Measurements from ENCODE around the gene ASZ1. TPM values are rescaled to one million over a fixed set of nuclear protein-coding genes. Genes with fewer than 3 reads are reported as not detected.

The ASZ1 gene
- total and polyA plus RNA-seq, 2 donors (not counting 1 experiment from before 2014, with no cell fraction given): not detected

DNA sequence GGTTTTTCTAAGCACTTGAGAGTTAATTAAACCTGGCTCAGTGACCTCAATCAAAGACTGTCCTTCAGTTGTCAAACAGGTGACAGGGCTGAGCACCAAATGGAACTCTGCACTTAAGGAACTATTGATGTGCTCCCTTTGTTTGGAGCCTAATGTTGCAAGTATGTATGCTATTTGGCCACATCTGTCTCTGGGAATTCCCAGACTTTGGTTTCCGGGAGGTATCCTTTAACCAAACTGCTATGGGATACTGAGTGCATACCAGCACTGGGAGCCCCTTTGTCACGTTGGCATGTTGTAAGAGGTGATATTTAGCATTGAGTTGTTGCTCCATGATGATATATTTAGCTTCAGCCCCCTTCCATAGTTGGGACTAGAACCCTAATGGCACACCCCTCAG is 25.2 kb downstream of the ASZ1 start:
- no peaks in the 10 kb centered on the region for H3K4me1 Mint-ChIP-seq
- Histone ChIP-seq H3K4me1 (ENCODE audit: control insufficient read depth in 2 of 2, insufficient read depth in 2 of 2, low read length in 2 of 2) (no peaks in the 10 kb centered on the region), H3K4me3 (ENCODE audit: control extremely low read depth in 1 of 5, extremely low read depth in 1 of 5, insufficient read depth in 1 of 5, low read depth in 2 of 5, low read length in 4 of 5) (no peak overlapping the region), H3K36me3 (replicated peaks in 1 of 2; ENCODE audit: control extremely low read depth in 1 of 2, control insufficient read depth in 1 of 2, extremely low read depth in 1 of 2, insufficient read depth in 2 of 2, low read length in 1 of 2) (no peaks in the 10 kb centered on the region), H3K9me3 (ENCODE audit: control extremely low read depth in 1 of 3, control insufficient read depth in 2 of 3, insufficient read depth in 1 of 3, low read length in 2 of 3) (no peaks in the 10 kb centered on the region), H3K4me2 (replicated peaks; ENCODE audit: low read depth, low read length, poor library complexity, severe bottlenecking) (no peak overlapping the region), H2AFZ (ENCODE audit: insufficient read depth, low read depth, low read length, poor library complexity, severe bottlenecking) (no peak overlapping the region), H3K9ac (ENCODE audit: low read length) (no peak overlapping the region), H3K79me2 (ENCODE audit: control insufficient read depth, insufficient read depth, low read length) (no peaks in the 10 kb centered on the region), H4K20me1 (ENCODE audit: control insufficient read depth, insufficient read depth, low read length, poor library complexity, severe bottlenecking) (no peaks in the 10 kb centered on the region), H3K27ac (ENCODE audit: low read length in 2 of 2) (no peak overlapping the region), H3K27me3 (replicated peaks in 1 of 4; ENCODE audit: control extremely low read depth in 1 of 4, control insufficient read depth in 3 of 4, insufficient read depth in 4 of 4, low read length in 3 of 4) (no peaks in the 10 kb centered on the region)
- ATAC-seq (ENCODE audit: low read depth) (no peak), DNase-seq (no peak)
- peaks cover 4% of the 10 kb centered on the region for H3K27me3 Mint-ChIP-seq
- H3K4me3 Mint-ChIP-seq: no peak overlapping the region
- TF ChIP-seq, protein P1, sequence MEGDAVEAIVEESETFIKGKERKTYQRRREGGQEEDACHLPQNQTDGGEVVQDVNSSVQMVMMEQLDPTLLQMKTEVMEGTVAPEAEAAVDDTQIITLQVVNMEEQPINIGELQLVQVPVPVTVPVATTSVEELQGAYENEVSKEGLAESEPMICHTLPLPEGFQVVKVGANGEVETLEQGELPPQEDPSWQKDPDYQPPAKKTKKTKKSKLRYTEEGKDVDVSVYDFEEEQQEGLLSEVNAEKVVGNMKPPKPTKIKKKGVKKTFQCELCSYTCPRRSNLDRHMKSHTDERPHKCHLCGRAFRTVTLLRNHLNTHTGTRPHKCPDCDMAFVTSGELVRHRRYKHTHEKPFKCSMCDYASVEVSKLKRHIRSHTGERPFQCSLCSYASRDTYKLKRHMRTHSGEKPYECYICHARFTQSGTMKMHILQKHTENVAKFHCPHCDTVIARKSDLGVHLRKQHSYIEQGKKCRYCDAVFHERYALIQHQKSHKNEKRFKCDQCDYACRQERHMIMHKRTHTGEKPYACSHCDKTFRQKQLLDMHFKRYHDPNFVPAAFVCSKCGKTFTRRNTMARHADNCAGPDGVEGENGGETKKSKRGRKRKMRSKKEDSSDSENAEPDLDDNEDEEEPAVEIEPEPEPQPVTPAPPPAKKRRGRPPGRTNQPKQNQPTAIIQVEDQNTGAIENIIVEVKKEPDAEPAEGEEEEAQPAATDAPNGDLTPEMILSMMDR (IDR thresholded peaks at IDR 0.05): no peak
- no peak for TF ChIP-seq EZH2 (IDR thresholded peaks at IDR 0.05; ENCODE audit: borderline replicate concordance, insufficient read depth, low read depth, low read length, poor library complexity, severe bottlenecking)
- WGBS (ENCODE audit: insufficient coverage): 100% methylated on average over 1 of the region's 2 CpGs
- ChIA-PET CTCF (interaction anchor here (1.5 kb wide), 1 partner anchor 793 kb away, joined by 4 read pairs; no protein-coding TSS in a partner anchor), POLR2A (no interaction called here)
- intact Hi-C loops (cut with micrococcal nuclease): no loop called here
- H3K27ac Mint-ChIP-seq: no peak overlapping the region
- no peaks in the 10 kb centered on the region for H3K9me3 Mint-ChIP-seq (ENCODE audit: insufficient read depth)

DNA sequence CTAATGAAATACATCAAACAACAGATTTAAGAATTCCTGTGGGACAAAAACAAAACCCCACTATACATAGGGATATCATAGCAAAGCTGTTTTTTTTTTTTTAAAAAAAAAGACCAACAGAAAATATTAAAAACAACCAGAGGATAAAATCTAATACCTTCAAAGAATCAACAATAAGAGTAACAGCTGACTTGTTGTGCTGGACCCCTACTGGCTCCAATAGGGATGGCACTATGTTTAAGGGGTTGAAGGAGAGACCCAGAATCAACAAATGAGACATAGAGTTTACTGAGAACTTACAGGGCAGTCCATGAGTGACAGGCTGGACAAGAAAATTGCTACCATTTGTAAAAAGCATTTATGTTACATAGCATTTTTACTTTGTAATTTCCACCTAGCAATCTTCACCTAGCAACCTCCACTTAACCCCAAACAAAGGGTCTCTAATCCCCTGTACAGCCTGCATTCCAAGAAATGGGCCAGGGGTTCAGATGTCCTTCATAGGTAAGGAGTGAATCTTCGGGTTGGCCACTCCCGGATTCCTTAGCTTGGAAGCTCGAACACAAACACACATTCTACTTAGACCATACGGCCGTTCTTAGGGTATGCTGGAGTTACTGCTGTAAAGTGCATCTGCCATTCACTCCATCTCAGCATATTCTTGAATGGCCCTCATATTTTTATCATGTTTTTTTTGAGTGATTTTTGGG is 25.8 kb downstream of the ASZ1 start:
- POLR2A ChIA-PET: no interaction called here
- H3K9me3 Mint-ChIP-seq (ENCODE audit: insufficient read depth): no peaks in the 10 kb centered on the region
- TF ChIP-seq EZH2 (IDR thresholded peaks at IDR 0.05; ENCODE audit: borderline replicate concordance, insufficient read depth, low read depth, low read length, poor library complexity, severe bottlenecking): no peak
- TF ChIP-seq, protein P1 (IDR thresholded peaks at IDR 0.05): no peak

More for the DNA sequence above, 25.8 kb downstream of the ASZ1 start:
- no peaks in the 10 kb centered on the region for H3K36me3 ChIP-seq (replicated peaks in 1 of 2; ENCODE audit: control extremely low read depth in 1 of 2, control insufficient read depth in 1 of 2, extremely low read depth in 1 of 2, insufficient read depth in 2 of 2, low read length in 1 of 2)
- no peaks in the 10 kb centered on the region for H3K4me1 ChIP-seq (ENCODE audit: control insufficient read depth in 2 of 2, insufficient read depth in 2 of 2, low read length in 2 of 2)
- intact Hi-C loops (cut with micrococcal nuclease): no loop called here
- no peak overlapping the region for H3K4me2 ChIP-seq (replicated peaks; ENCODE audit: low read depth, low read length, poor library complexity, severe bottlenecking)
- no CpG with 5 or more reads among the region's 5 CpGs for WGBS (ENCODE audit: insufficient coverage)
- no peak for ATAC-seq (ENCODE audit: low read depth)
- H3K79me2 ChIP-seq (ENCODE audit: control insufficient read depth, insufficient read depth, low read length): no peaks in the 10 kb centered on the region
- CTCF ChIA-PET: interaction anchor here (1.0 to 1.5 kb wide), 2 partner anchors 751 to 794 kb away, joined by 3 to 4 read pairs; no protein-coding TSS in a partner anchor
- Mint-ChIP-seq H3K4me3 (no peak overlapping the region), H3K4me1 (no peaks in the 10 kb centered on the region), H3K27me3 (peaks cover 4% of the 10 kb centered on the region), H3K27ac (no peak overlapping the region)
- H3K9ac ChIP-seq (ENCODE audit: low read length): no peak overlapping the region
- no peak overlapping the region for H2AFZ ChIP-seq (ENCODE audit: insufficient read depth, low read depth, low read length, poor library complexity, severe bottlenecking)
- no peaks in the 10 kb centered on the region for H4K20me1 ChIP-seq (ENCODE audit: control insufficient read depth, insufficient read depth, low read length, poor library complexity, severe bottlenecking)
- H3K27ac ChIP-seq (ENCODE audit: low read length in 2 of 2): no peak overlapping the region
- no peaks in the 10 kb centered on the region for H3K9me3 ChIP-seq (ENCODE audit: control extremely low read depth in 1 of 3, control insufficient read depth in 2 of 3, insufficient read depth in 1 of 3, low read length in 2 of 3)
- DNase-seq: no peak
- H3K27me3 ChIP-seq (replicated peaks in 1 of 4; ENCODE audit: control extremely low read depth in 1 of 4, control insufficient read depth in 3 of 4, insufficient read depth in 4 of 4, low read length in 3 of 4): no peaks in the 10 kb centered on the region
- H3K4me3 ChIP-seq (ENCODE audit: control extremely low read depth in 1 of 5, extremely low read depth in 1 of 5, insufficient read depth in 1 of 5, low read depth in 2 of 5, low read length in 4 of 5): no peak overlapping the region

All from B cell (primary cell).